Measurements from ENCODE around the gene TNFRSF13B. TPM values are rescaled to one million over a fixed set of nuclear protein-coding genes. Genes with fewer than 3 reads are reported as not detected.

TNFRSF13B gene
- total and polyA plus RNA-seq, 10 of the 15 experiments (the other 5 are each of a cell fraction or from before 2014, with no cell fraction given): 15.5 to 231 (median 119) TPM

DNA sequence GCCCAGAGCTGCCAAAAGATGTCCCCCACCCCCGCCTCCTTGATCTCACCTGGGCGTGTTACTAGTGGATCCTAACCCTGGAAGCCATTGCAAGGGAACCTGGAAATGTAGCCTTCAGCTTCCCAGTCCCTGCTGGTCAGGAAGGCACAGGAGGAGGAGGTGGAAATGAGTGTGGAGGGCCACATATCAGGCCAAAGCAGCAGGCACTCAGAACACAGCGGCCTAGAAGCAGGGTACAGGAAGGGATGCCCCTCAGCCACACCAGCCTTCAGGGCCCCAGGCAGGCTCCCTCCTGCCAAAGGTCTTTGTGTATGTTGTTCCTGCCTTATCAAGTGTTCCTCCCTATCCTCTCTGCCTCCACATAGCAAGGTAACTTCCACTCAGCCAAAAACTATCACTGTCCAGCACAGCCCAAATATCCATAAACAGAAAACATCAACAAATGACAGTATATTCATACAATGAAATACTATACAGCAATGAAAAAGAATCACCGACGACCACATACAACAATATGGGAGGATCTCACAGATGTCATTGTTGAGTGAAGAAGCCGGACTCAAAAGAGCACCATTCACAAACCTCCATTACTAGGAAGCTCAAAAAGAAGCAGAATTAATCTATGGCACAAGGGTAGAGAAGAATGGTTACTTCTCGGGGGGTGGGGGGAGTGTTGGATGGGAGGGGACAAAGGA, 28.2 kb upstream of the TNFRSF13B start:
- Histone ChIP-seq H3K27me3 (replicated peaks in 1 of 2; ENCODE audit: control insufficient read depth in 2 of 2, insufficient read depth in 2 of 2, low read length in 1 of 2) (no peaks in the 10 kb centered on the region), H3K4me3 (no peak overlapping the region), H3K9me3 (replicated peaks; ENCODE audit: control insufficient read depth, insufficient read depth, low read length) (no peaks in the 10 kb centered on the region), H3K4me1 (ENCODE audit: control insufficient read depth, insufficient read depth, low read length) (no peaks in the 10 kb centered on the region), H3K27ac (ENCODE audit: control insufficient read depth, insufficient read depth) (no peak overlapping the region), H3K4me2 (ENCODE audit: control insufficient read depth, insufficient read depth) (no peak overlapping the region), H3K79me2 (ENCODE audit: control insufficient read depth, insufficient read depth, low read length) (no peaks in the 10 kb centered on the region), H4K20me1 (ENCODE audit: control insufficient read depth, insufficient read depth) (no peaks in the 10 kb centered on the region), H2AFZ (ENCODE audit: control insufficient read depth, low read depth, low read length) (no peak overlapping the region), H3K36me3 (ENCODE audit: control insufficient read depth in 2 of 2, insufficient read depth in 2 of 2, low read length in 1 of 2) (no peaks in the 10 kb centered on the region), H3K9ac (ENCODE audit: control insufficient read depth, insufficient read depth, low read length) (no peak overlapping the region)
- BruUV-seq (replicated peaks): no TSS peak
- intact Hi-C loops (cut with micrococcal nuclease; ENCODE audit: unreplicated experiment) (loop anchor here (5.0 to 10.0 kb wide), 4 partner anchors 55 to 235 kb away; partner anchors contain the start of genes FLCN and PLD6), in situ Hi-C loops (cut with MboI) (loop anchor here (5.0 to 25.0 kb wide), 2 partner anchors 307 to 1912 kb away; no protein-coding TSS in a partner anchor)
- ChIA-PET POLR2A (no interaction called here), SMC1A (ENCODE audit: uncharacterized antibody, unreplicated experiment) (interaction anchor here (0.9 to 1.7 kb wide), 5 partner anchors 8 to 313 kb away, joined by 3 to 6 read pairs (median 4); no protein-coding TSS in a partner anchor), RAD21 (ENCODE audit: unreplicated experiment) (interaction anchor here (0.5 to 0.6 kb wide), 2 partner anchors 73 to 334 kb away, joined by 3 read pairs; no protein-coding TSS in a partner anchor), CTCF (interaction anchor here (0.5 to 3.6 kb wide), 14 partner anchors 9 to 313 kb away, joined by 3 to 21 read pairs (median 4); partner anchors contain the start of gene FLCN)
- no peak for DNase-seq (ENCODE audit: low read depth, low spot score)
- WGBS (ENCODE audit: insufficient coverage, insufficient replicate concordance, low lambda C conversion rate, missing lambda C conversion rate): 54% methylated on average over 7 of the region's 7 CpGs
- TF ChIP-seq BCL11A (IDR thresholded peaks at IDR 0.05; ENCODE audit: low read depth, low read length) (no peak), TCF7 (IDR thresholded peaks at IDR 0.05; ENCODE audit: borderline replicate concordance) (no peak), RBBP5 (conservative IDR thresholded peaks at IDR 0.05) (no peak), BRCA1 (IDR thresholded peaks at IDR 0.05; ENCODE audit: low read depth, low read length) (no peak), IKZF1 (conservative IDR thresholded peaks at IDR 0.05) (no peak), ZSCAN29 (IDR thresholded peaks at IDR 0.05) (no peak), WRNIP1 (IDR thresholded peaks at IDR 0.05; ENCODE audit: borderline replicate concordance, low read depth, low read length) (no peak), RUNX3 (IDR thresholded peaks at IDR 0.05; ENCODE audit: low read length) (no peak), MYC (IDR thresholded peaks at IDR 0.05; ENCODE audit: insufficient read depth, insufficient read length, insufficient replicate concordance, low read length, severe bottlenecking) (no peak), ZNF207 (IDR thresholded peaks at IDR 0.05; ENCODE audit: borderline replicate concordance) (no peak), ZBED1 (IDR thresholded peaks at IDR 0.05; ENCODE audit: borderline replicate concordance) (no peak), NFYA (IDR thresholded peaks at IDR 0.05; ENCODE audit: borderline replicate concordance, low read depth, low read length) (no peak), DPF2 (IDR thresholded peaks at IDR 0.05) (no peak), NFYB (IDR thresholded peaks at IDR 0.05; ENCODE audit: insufficient read depth, low read depth, low read length) (no peak), SIX5 (IDR thresholded peaks at IDR 0.05; ENCODE audit: low read depth, low read length, severe bottlenecking) (no peak), KDM1A (IDR thresholded peaks at IDR 0.05; ENCODE audit: borderline replicate concordance) (no peak)
- TF ChIP-seq, protein P1, sequence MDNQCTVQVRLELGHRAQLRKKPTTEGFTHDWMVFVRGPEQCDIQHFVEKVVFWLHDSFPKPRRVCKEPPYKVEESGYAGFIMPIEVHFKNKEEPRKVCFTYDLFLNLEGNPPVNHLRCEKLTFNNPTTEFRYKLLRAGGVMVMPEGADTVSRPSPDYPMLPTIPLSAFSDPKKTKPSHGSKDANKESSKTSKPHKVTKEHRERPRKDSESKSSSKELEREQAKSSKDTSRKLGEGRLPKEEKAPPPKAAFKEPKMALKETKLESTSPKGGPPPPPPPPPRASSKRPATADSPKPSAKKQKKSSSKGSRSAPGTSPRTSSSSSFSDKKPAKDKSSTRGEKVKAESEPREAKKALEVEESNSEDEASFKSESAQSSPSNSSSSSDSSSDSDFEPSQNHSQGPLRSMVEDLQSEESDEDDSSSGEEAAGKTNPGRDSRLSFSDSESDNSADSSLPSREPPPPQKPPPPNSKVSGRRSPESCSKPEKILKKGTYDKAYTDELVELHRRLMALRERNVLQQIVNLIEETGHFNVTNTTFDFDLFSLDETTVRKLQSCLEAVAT (IDR thresholded peaks at IDR 0.05): no peak
- TF ChIP-seq, protein P2, sequence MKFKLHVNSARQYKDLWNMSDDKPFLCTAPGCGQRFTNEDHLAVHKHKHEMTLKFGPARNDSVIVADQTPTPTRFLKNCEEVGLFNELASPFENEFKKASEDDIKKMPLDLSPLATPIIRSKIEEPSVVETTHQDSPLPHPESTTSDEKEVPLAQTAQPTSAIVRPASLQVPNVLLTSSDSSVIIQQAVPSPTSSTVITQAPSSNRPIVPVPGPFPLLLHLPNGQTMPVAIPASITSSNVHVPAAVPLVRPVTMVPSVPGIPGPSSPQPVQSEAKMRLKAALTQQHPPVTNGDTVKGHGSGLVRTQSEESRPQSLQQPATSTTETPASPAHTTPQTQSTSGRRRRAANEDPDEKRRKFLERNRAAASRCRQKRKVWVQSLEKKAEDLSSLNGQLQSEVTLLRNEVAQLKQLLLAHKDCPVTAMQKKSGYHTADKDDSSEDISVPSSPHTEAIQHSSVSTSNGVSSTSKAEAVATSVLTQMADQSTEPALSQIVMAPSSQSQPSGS (IDR thresholded peaks at IDR 0.05; ENCODE audit: low read length): no peak
- no peak for FAIRE-seq
- no peak for ATAC-seq
